Measurements from ENCODE around the gene CLEC4E.
"Not testable (repeated sequence)": the region's sequence is repeated elsewhere in the genome, so short reads cannot be mapped to it uniquely, and the experiment has no call there.

CLEC4E gene

GRCh38 chr12:8540831-8541230 is at the start of gene CLEC4E:
CLEC4E (minus strand) TSS chr12:8540905; CDS start chr12:8540797, 108 bp downstream.
- DNase-seq: not testable (repeated sequence)

DNA sequence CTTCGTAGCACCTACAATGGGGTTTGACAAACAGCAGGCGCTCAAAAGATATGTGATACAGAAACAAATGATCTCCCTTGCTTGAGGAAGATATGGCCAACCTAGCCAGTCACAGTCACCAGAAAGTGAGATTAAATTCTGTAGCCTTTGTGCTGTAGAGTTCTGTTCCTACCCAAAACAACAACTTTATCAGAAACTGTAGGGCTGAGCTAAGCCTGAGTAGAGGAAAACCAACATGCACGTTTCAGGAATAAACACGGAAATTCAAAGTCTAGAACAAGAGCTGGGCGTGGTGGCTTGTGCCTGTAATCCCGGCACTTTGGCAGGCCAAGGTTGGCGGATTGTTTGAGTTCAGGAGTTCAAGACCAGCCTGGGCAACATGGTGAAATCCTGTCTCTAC is 49.0 kb upstream of the CLEC4E start:
- no peak for DNase-seq

GRCh38 chr12:8584478-8584877 is 43.8 kb upstream of the CLEC4E start:
- DNase-seq: not testable (repeated sequence)

GRCh38 chr12:8584004-8584403 is 43.3 kb upstream of the CLEC4E start:
- DNase-seq: no peak

- DNase-seq: no peak
Measured at GRCh38 chr12:8581098-8581784, 40.5 kb upstream of the CLEC4E start.

DNA sequence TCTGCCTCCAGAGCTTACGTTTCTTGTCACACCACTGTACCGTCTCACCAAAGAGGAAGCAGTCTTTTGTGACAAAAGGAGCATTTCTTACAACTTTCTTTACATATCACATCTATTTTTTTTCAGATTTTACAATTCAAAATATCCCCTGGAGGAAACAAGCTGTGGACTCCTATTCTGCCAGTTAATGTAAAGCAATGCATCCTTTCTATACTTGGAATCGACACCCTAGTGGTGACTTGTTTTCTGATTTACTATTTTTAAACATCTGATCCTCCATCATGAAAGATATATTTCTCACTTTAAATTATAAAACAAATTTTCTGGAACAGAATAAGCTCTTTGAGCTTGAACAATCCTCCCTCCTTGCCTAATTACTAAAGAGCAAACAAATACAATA is 37.2 kb upstream of the CLEC4E start:
- no peak for DNase-seq

DNA sequence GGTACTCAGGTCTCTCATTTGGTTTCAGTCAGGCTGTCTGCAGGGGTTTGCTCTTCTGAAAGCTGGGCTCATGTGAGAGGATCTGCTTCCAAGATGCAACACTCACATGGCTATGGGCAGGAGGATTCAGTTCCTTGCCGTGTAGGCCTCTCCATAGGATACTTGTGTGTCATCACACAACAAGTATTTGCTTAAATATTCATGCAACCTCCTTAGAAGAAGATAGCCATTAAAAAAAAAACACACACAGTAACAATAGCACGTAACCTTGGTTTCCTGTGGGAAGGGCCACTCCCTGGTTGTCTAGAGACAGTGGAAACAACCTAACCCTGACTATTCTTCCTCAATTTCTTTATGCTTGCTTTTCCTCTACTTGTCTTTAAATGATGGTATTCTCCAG is 31.8 kb upstream of the CLEC4E start:
- no peak for DNase-seq

- DNase-seq: no peak
Measured at GRCh38 chr12:8566525-8566924, 25.8 kb upstream of the CLEC4E start.

DNA sequence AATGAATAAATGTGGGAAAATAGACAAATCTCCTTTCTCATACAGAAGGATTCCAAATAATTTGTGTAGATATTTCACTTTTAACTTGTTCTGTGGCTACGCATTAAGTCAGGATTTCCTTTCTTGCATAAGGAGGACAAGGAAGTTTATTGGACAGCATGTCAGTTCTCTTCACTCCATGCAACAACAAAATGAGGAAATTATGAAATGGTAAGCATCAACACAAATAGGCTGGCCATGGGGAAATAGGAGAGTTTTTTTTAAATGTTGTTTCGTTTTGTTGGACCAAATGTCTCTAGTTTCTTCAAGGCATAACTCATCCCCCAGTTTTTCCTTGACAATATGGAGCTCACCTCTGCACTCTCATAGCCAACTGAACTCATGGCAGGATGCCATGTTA is 25.3 kb upstream of the CLEC4E start:
- not testable (repeated sequence) for DNase-seq

GRCh38 chr12:8564656-8565055 is 24.0 kb upstream of the CLEC4E start:
- DNase-seq: no peak

DNA sequence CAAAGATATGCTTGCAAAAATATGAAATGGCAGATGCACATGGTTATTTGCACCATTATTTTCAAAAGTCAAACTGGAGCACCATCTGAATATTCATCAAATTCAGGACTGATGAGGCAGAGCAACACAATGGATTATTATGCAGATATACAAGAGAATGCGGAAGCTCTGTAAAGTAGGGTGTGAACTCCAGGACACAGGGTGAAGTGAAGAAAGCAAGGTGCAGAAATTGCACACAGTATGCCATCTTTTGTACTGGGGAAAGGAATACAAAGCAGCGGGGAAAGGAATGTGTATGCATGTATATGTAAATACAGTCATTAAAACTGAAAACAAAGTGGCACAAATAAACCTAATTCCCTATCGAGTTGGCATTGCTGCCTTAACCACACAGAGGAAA is 22.7 kb upstream of the CLEC4E start:
- no peak for DNase-seq

DNA sequence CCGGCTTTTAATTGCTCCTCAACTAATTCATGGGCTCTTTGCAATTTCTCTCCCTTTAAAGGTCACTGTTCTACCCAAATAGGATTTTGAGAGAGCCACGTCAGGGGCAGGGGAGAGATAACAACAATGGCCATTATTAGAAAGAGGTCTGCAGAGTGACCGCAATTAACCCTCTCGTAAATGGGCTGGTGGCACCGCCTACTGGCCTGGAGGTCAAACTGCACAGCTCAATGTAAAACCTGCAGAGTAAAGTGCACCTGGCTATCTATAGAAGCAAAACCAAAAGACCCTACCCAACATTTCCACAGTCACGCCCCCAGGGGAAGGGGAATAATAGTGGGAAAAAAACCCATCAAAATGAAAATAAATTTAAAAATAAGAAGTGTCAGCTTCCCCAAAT is 21.6 kb upstream of the CLEC4E start:
- DNase-seq: no peak

- DNase-seq: no peak
Measured at GRCh38 chr12:8561011-8561410, 20.3 kb upstream of the CLEC4E start.

- no peak for DNase-seq
Measured at GRCh38 chr12:8559676-8560075, 19.0 kb upstream of the CLEC4E start.

GRCh38 chr12:8556531-8557097 is 15.9 kb upstream of the CLEC4E start:
- no peak for DNase-seq

DNA sequence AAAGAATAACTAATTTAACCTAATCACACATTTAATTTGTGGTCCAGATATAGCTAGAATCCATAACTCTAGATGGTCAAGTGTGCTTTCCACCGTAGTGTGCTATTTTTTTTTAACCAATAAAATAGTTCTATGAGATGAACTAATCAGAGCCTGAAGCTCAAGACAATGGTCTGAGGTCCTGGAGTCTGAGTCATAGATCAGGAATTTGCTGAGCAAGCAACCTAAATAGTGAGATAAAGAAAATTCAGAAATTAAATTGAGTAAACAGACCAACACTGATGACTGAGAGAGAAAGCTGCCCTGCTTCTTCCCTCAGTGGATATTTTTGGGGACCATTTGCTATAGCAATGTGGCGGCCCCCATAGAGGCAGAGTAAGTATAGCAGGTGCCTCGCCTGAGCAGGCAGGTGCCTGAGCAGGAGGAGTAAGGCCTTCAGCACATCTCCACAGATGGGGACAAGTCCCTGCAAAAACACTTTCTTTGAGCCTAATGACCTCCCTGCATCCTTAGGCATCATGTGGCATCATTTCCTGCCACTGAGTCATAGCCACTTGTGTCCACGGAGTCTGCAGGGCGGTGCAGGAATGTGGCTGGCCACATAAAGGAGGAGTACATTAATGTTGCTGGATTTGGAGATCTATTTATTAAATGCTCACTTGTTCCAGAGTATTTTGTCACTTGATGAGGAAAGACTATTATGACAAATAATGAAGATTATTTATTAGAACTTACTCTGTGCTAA is 13.9 kb upstream of the CLEC4E start:
- no peak for DNase-seq

GRCh38 chr12:8553088-8553627 is 12.5 kb upstream of the CLEC4E start:
- DNase-seq: no peak

GRCh38 chr12:8549381-8549780 is 8.7 kb upstream of the CLEC4E start:
- DNase-seq: no peak

DNA sequence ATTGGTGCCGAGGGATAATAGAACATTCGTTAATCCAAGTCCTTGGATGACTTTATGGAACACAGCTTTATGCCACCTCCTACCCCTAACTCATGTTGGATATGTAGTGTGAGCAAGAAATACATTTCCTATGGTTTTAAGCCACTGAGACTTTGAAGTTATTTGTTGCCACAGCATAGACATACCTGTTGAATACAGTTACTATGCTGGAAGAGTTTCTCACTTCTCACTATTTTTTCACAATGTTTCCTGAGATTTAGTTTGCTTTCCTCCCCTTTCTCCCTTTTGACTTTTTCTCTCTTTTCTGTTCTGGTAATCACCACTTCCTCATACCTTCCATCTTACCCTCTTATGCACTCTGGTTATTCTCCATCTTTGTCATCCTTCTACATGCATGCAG is 7.5 kb upstream of the CLEC4E start:
- DNase-seq: no peak

- no peak for DNase-seq
Measured at GRCh38 chr12:8547645-8548044, 6.9 kb upstream of the CLEC4E start.

- DNase-seq: no peak
Measured at GRCh38 chr12:8546591-8546990, 5.9 kb upstream of the CLEC4E start.

DNA sequence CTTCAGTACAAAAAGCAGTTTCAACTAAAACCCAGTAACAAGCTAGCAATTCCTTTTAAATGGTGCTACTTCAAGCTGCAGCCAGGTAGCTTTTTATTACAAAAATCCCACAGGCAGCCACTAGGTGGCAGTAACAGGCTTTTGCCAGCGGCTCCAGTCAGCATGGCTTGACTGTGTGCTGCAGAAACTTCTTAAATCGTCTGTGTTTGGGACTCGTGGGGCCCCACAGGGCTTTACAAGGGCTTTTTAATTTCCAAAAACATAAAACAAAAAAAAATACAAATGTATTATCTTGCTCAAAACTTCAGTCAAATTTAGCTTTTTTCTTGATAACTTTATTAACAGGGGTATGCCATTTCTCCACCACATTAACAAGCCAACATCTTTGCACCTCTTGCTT is 3.6 kb upstream of the CLEC4E start:
- no peak for DNase-seq

DNA sequence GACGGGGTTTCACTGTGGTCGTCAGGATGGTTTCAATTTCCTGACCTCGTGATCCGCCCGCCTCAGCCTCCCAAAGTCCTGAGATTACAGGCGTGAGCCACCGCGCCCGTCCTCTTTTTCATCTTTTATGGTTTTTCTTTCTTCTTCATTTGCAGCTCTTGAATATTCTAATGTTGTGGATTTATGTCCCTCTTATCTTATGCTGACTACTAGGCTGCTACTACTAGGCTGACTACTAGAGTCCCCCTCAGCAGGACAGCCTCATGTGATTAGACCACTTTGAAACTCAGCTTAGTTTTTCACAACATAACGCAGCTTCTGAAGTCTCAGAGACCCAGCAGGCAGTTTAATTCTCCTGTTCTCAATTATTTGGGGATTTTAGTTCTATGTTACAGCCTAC is 857 bp upstream of the CLEC4E start:
- no peak for DNase-seq

GRCh38 chr12:8537820-8538219 is 2.9 kb downstream of the CLEC4E start:
- DNase-seq: not testable (repeated sequence)

Data from DMS 273 treated with DMSO at 0.1 percent for 48 hours (cell line).